C4-2B (cell line): ENCODE measurements around the gene IBA57.

Experiments
- H3K27ac ChIP-seq: fragments of 450-650 bp; 2 replicates; pipeline ENCODE4 v1.5.1; 2017
- CTCF ChIP-seq: fragments of 450-650 bp; conservative IDR thresholded peaks from 2 replicates; pipeline ENCODE4 v1.5.1; 2017; ENCODE audit warnings: mild to moderate bottlenecking
- ZFX ChIP-seq: fragments of 450-650 bp; IDR thresholded peaks from 2 replicates; pipeline ENCODE4 v1.6.1; 2017

The IBA57 gene

GRCh38 chr1:228170666-228171065 lies 5.1 kb downstream of the IBA57 start:
- H3K27ac ChIP-seq: no peak overlapping the region
- TF ChIP-seq ZFX: no peak
- TF ChIP-seq CTCF: no peak

GRCh38 chr1:228171221-228171891 lies 5.8 kb downstream of the IBA57 start:
- no peak overlapping the region for H3K27ac ChIP-seq
- TF ChIP-seq ZFX (no peak), CTCF (no peak)

- no peak for TF ChIP-seq ZFX
- TF ChIP-seq CTCF: no peak
- H3K27ac ChIP-seq: no peak overlapping the region
Measured at GRCh38 chr1:228172591-228173527, 7.3 kb downstream of the IBA57 start.

- H3K27ac ChIP-seq: peak overlapping the region; percentile 67; the same call in 1 of the 2 replicates
Measured at GRCh38 chr1:228173528-228174481, 8.2 kb downstream of the IBA57 start.

- peak overlapping the region; percentile 67 for H3K27ac ChIP-seq
- TF ChIP-seq ZFX: peak; percentile 24; the same call in 1 of the 2 replicates
- TF ChIP-seq CTCF: no peak
Measured at GRCh38 chr1:228174482-228175315, 9.1 kb downstream of the IBA57 start.

GRCh38 chr1:228175316-228176023 lies 9.9 kb downstream of the IBA57 start:
- TF ChIP-seq CTCF: no peak
- no peak for TF ChIP-seq ZFX
- peak overlapping the region; percentile 67; the same call in 1 of the 2 replicates for H3K27ac ChIP-seq
